ENCODE results near the gene SUSD5.

GRCh38 chr3:33240261-33240660, 21.7 kb upstream of the SUSD5 start:
- no peak for TF ChIP-seq POLR2AphosphoS5 (IDR thresholded peaks at IDR 0.05)
- TF ChIP-seq, protein P1, sequence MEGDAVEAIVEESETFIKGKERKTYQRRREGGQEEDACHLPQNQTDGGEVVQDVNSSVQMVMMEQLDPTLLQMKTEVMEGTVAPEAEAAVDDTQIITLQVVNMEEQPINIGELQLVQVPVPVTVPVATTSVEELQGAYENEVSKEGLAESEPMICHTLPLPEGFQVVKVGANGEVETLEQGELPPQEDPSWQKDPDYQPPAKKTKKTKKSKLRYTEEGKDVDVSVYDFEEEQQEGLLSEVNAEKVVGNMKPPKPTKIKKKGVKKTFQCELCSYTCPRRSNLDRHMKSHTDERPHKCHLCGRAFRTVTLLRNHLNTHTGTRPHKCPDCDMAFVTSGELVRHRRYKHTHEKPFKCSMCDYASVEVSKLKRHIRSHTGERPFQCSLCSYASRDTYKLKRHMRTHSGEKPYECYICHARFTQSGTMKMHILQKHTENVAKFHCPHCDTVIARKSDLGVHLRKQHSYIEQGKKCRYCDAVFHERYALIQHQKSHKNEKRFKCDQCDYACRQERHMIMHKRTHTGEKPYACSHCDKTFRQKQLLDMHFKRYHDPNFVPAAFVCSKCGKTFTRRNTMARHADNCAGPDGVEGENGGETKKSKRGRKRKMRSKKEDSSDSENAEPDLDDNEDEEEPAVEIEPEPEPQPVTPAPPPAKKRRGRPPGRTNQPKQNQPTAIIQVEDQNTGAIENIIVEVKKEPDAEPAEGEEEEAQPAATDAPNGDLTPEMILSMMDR (IDR thresholded peaks at IDR 0.05), result no peak
